SK-N-MC (cell line): ENCODE results near the gene CRAT.

Source experiments
- DNase-seq: peaks from one replicate; pipeline ENCODE4 v3.0.0-alpha.2; 2011; ENCODE audit warnings: low read depth, low spot score
- H3K27ac ChIP-seq: fragments of 200-600 bp; sonication (generic); 2 replicates; pipeline ENCODE4 v1.5.1; 2016; ENCODE audit warnings: mixed run types
- H3K36me3 ChIP-seq: fragments of 200-600 bp; sonication (generic); 2 replicates; pipeline ENCODE4 v1.6.1; 2017; ENCODE audit warnings: antibody characterized with exemption, low read length, mixed read lengths; ENCODE audit not compliant: insufficient read depth
- H3K4me3 ChIP-seq: fragments of 200-600 bp; sonication (generic); 2 replicates; pipeline ENCODE4 v1.5.1; 2016
- H3K9ac ChIP-seq: fragments of 200-600 bp; sonication (generic); 2 replicates; pipeline ENCODE4 v1.8.0; 2017; ENCODE audit warnings: mixed run types, mixed read lengths; ENCODE audit not compliant: insufficient read length
- H3K9me3 ChIP-seq: fragments of 200-600 bp; sonication (generic); 2 replicates; pipeline ENCODE4 v1.6.1; 2017; ENCODE audit warnings: low read depth, mild to moderate bottlenecking, antibody characterized with exemption, low read length, moderate library complexity, mixed read lengths
- EZH2 ChIP-seq: fragments of 200-600 bp; sonication (generic); IDR thresholded peaks from one replicate; pipeline ENCODE4 v1.6.1; 2017; ENCODE audit warnings: antibody characterized with exemption
- FOXP2 ChIP-seq: optimal IDR thresholded peaks from 2 replicates; pipeline ENCODE3; 2011; ENCODE audit warnings: mild to moderate bottlenecking, moderate library complexity; ENCODE audit not compliant: insufficient read depth; ENCODE audit errors: extremely low read length, control extremely low read depth
- POLR2AphosphoS5 ChIP-seq: IDR thresholded peaks from 2 replicates; pipeline ENCODE4 v1.6.1; 2012; ENCODE audit warnings: mild to moderate bottlenecking, low read depth, low read length, borderline replicate concordance

Gene CRAT

GRCh38 chr9:129146441-129146941, 35.9 kb upstream of the CRAT start:
- Histone ChIP-seq H3K36me3 (peaks cover 17% of the 10 kb centered on the region), H3K4me3 (no peak overlapping the region), H3K27ac (peak overlapping the region; percentile 77), H3K9ac (peak overlapping the region; percentile 65), H3K9me3 (no peaks in the 10 kb centered on the region)
- DNase-seq = no peak
- no peak for TF ChIP-seq FOXP2
- no peak for TF ChIP-seq EZH2
- no peak for TF ChIP-seq POLR2AphosphoS5

- H3K9ac ChIP-seq = peak overlapping the region; percentile 65
- DNase-seq = no peak
- H3K9me3 ChIP-seq = no peaks in the 10 kb centered on the region
- H3K36me3 ChIP-seq = peaks cover 17% of the 10 kb centered on the region
- H3K27ac ChIP-seq = peak overlapping the region; percentile 77
- TF ChIP-seq POLR2AphosphoS5 = no peak
- no peak for TF ChIP-seq FOXP2
- TF ChIP-seq EZH2 = no peak
- H3K4me3 ChIP-seq = no peak overlapping the region
Measured at GRCh38 chr9:129145841-129146292, 35.3 kb upstream of the CRAT start.

GRCh38 chr9:129145316-129145715, 34.7 kb upstream of the CRAT start:
- DNase-seq = no peak
- no peaks in the 10 kb centered on the region for H3K9me3 ChIP-seq
- no peak overlapping the region for H3K9ac ChIP-seq
- no peak overlapping the region for H3K4me3 ChIP-seq
- H3K27ac ChIP-seq = peak overlapping the region; percentile 77
- TF ChIP-seq POLR2AphosphoS5 (no peak), EZH2 (no peak)
- H3K36me3 ChIP-seq = peaks cover 17% of the 10 kb centered on the region

- no peaks in the 10 kb centered on the region for H3K9me3 ChIP-seq
- H3K9ac ChIP-seq = no peak overlapping the region
- DNase-seq = no peak
- H3K36me3 ChIP-seq = peaks cover 17% of the 10 kb centered on the region
- H3K4me3 ChIP-seq = no peak overlapping the region
- TF ChIP-seq POLR2AphosphoS5 (no peak), FOXP2 (no peak), EZH2 (no peak)
- peak overlapping the region; percentile 59 for H3K27ac ChIP-seq
Measured at GRCh38 chr9:129143031-129143927, 32.7 kb upstream of the CRAT start.

- Histone ChIP-seq H3K9ac (no peak overlapping the region), H3K9me3 (no peaks in the 10 kb centered on the region), H3K4me3 (no peak overlapping the region), H3K36me3 (peaks cover 19% of the 10 kb centered on the region), H3K27ac (peak overlapping the region; percentile 59)
- no peak for DNase-seq
- no peak for TF ChIP-seq POLR2AphosphoS5
- TF ChIP-seq EZH2 = no peak
- no peak for TF ChIP-seq FOXP2
Measured at GRCh38 chr9:129142138-129142935, 31.7 kb upstream of the CRAT start.

- peak overlapping the region; percentile 71 for H3K9ac ChIP-seq
- DNase-seq = no peak
- peak overlapping the region; percentile 100 for H3K27ac ChIP-seq
- no peaks in the 10 kb centered on the region for H3K9me3 ChIP-seq
- peaks cover 28% of the 10 kb centered on the region for H3K36me3 ChIP-seq
- TF ChIP-seq EZH2 = no peak
- TF ChIP-seq FOXP2 = no peak
- TF ChIP-seq POLR2AphosphoS5 = no peak
- H3K4me3 ChIP-seq = peak overlapping the region; percentile 74
Measured at GRCh38 chr9:129141066-129142041, 30.8 kb upstream of the CRAT start.

- Histone ChIP-seq H3K4me3 (peak overlapping the region; percentile 74), H3K36me3 (peaks cover 29% of the 10 kb centered on the region), H3K27ac (peak overlapping the region; percentile 100), H3K9ac (peak overlapping the region; percentile 96), H3K9me3 (no peaks in the 10 kb centered on the region)
- no peak for DNase-seq
- no peak for TF ChIP-seq EZH2
- TF ChIP-seq FOXP2 = no peak
- TF ChIP-seq POLR2AphosphoS5 = no peak; the same call in 1 of the 2 replicates
Measured at GRCh38 chr9:129140397-129141065, 29.9 kb upstream of the CRAT start.
